Measurements from ENCODE around the gene EPOP.

EPOP gene

GRCh38 chr17:38674749-38675615 lies at the start of gene EPOP:
Gene EPOP, minus strand, starts transcription at chr17:38674957. Its CDS starts 462 bp downstream, at chr17:38674495.
- in situ Hi-C loops (cut with HindIII; ENCODE audit: low sequenced_read_pairs), result loop anchor here (5.0 to 25.0 kb wide), 2 partner anchors 32 to 138 kb away; partner anchors contain the start of gene MLLT6

- in situ Hi-C loops (cut with HindIII; ENCODE audit: low sequenced_read_pairs), result no loop called here
Measured at GRCh38 chr17:38721802-38722201, 47.0 kb upstream of the EPOP start.

- in situ Hi-C loops (cut with HindIII; ENCODE audit: low sequenced_read_pairs), result no loop called here
Measured at GRCh38 chr17:38720941-38721340, 46.2 kb upstream of the EPOP start.

- in situ Hi-C loops (cut with HindIII; ENCODE audit: low sequenced_read_pairs), result no loop called here
Measured at GRCh38 chr17:38719943-38720641, 45.3 kb upstream of the EPOP start.

- in situ Hi-C loops (cut with HindIII; ENCODE audit: low sequenced_read_pairs), result no loop called here
Measured at GRCh38 chr17:38719289-38719942, 44.7 kb upstream of the EPOP start.

- in situ Hi-C loops (cut with HindIII; ENCODE audit: low sequenced_read_pairs), result no loop called here
Measured at GRCh38 chr17:38717139-38717745, 42.5 kb upstream of the EPOP start.

GRCh38 chr17:38716368-38717005 lies 41.7 kb upstream of the EPOP start:
- in situ Hi-C loops (cut with HindIII; ENCODE audit: low sequenced_read_pairs), result no loop called here

- in situ Hi-C loops (cut with HindIII; ENCODE audit: low sequenced_read_pairs), result no loop called here
Measured at GRCh38 chr17:38715216-38715943, 40.6 kb upstream of the EPOP start.

GRCh38 chr17:38713456-38714075 lies 38.8 kb upstream of the EPOP start:
- in situ Hi-C loops (cut with HindIII; ENCODE audit: low sequenced_read_pairs), result no loop called here

GRCh38 chr17:38712593-38712992 lies 37.8 kb upstream of the EPOP start:
- in situ Hi-C loops (cut with HindIII; ENCODE audit: low sequenced_read_pairs), result no loop called here

GRCh38 chr17:38711792-38712571 lies 37.2 kb upstream of the EPOP start:
- in situ Hi-C loops (cut with HindIII; ENCODE audit: low sequenced_read_pairs), result no loop called here

GRCh38 chr17:38710985-38711384 lies 36.2 kb upstream of the EPOP start:
- in situ Hi-C loops (cut with HindIII; ENCODE audit: low sequenced_read_pairs), result no loop called here

GRCh38 chr17:38710604-38710962 lies 35.8 kb upstream of the EPOP start:
- in situ Hi-C loops (cut with HindIII; ENCODE audit: low sequenced_read_pairs), result no loop called here

GRCh38 chr17:38709864-38710603 lies 35.3 kb upstream of the EPOP start:
- in situ Hi-C loops (cut with HindIII; ENCODE audit: low sequenced_read_pairs), result loop anchor here (5.0 kb wide), 1 partner anchor 38 kb away; the partner anchor contains the start of gene EPOP

- in situ Hi-C loops (cut with HindIII; ENCODE audit: low sequenced_read_pairs), result loop anchor here (5.0 kb wide), 1 partner anchor 37 kb away; the partner anchor contains the start of gene EPOP
Measured at GRCh38 chr17:38709104-38709820, 34.5 kb upstream of the EPOP start.

- in situ Hi-C loops (cut with HindIII; ENCODE audit: low sequenced_read_pairs), result loop anchor here (5.0 kb wide), 1 partner anchor 36 kb away; the partner anchor contains the start of gene EPOP
Measured at GRCh38 chr17:38707678-38708351, 33.1 kb upstream of the EPOP start.

All from endothelial cell of hepatic sinusoid (primary cell).